PC-9 (cell line): ENCODE data around the gene TMSB10.

ENCODE experiments used
- EZH2 ChIP-seq: fragments of 200-600 bp; sonication (generic); IDR thresholded peaks from 2 replicates; pipeline ENCODE4 v1.8.0; 2017; ENCODE audit warnings: antibody characterized with exemption, low read depth
- TF ChIP-seq, protein P1 (sequence below): fragments of 200-600 bp; sonication (generic); conservative IDR thresholded peaks from 2 replicates; pipeline ENCODE4 v1.6.1; 2017; ENCODE audit warnings: mixed run types, antibody characterized with exemption, mild to moderate bottlenecking, moderate library complexity

DNA sequence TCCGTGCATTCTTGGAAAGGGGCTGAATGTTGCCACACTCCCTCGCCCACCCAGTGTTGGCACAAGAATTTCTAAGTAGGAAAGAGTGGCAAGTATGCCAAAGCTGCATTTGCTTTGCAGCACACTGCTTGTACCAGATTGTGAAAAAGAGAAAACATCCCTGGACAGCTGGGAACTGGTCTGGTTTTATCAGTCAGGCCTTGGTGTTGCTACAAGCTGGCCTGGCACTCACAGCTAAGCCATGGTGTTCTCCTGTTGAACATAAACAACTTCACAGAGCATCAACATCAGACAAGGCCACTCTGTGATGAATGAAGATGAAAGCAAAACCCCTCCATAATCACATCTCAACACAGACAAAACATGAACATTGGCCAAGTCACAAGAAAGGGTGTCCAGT is 20.3 kb upstream of the TMSB10 start:
- TF ChIP-seq, protein P1, sequence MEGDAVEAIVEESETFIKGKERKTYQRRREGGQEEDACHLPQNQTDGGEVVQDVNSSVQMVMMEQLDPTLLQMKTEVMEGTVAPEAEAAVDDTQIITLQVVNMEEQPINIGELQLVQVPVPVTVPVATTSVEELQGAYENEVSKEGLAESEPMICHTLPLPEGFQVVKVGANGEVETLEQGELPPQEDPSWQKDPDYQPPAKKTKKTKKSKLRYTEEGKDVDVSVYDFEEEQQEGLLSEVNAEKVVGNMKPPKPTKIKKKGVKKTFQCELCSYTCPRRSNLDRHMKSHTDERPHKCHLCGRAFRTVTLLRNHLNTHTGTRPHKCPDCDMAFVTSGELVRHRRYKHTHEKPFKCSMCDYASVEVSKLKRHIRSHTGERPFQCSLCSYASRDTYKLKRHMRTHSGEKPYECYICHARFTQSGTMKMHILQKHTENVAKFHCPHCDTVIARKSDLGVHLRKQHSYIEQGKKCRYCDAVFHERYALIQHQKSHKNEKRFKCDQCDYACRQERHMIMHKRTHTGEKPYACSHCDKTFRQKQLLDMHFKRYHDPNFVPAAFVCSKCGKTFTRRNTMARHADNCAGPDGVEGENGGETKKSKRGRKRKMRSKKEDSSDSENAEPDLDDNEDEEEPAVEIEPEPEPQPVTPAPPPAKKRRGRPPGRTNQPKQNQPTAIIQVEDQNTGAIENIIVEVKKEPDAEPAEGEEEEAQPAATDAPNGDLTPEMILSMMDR: no peak
- no peak for TF ChIP-seq EZH2
